HepG2 (cell line): ENCODE results near the gene IRF7. TPM values are rescaled to one million over a fixed set of nuclear protein-coding genes. Genes with fewer than 3 reads are reported as not detected.

ENCODE experiments used
- ATAC-seq: fragments of 200-7000 bp; cut with Tn5 transposase; 3 replicates; pipeline ENCODE4 v1.9.1; 2020; ENCODE audit warnings: mild to moderate bottlenecking, moderate library complexity
- BruUV-seq: library from RNA; stranded (reverse); fragments of 400-500 nt; replicated peaks from 2 replicates; lab custom pipeline; 2021; lab: Mats Ljungman, UMichigan
- CTCF ChIA-PET: fragments of 300-600 bp; formaldehyde crosslinking; extraction: SDS; loops from one replicate; lab custom pipeline; 2021; ENCODE audit warnings: low total read pairs, inconsistent platforms, low intra/inter-chr PET ratio; lab: Yijun Ruan, JAX
- POLR2A ChIA-PET: fragments of 350-600 bp; sonication (Branson Sonifier 250); formaldehyde crosslinking; loops from one replicate; lab custom pipeline; 2020; ENCODE audit warnings: antibody characterized with exemption, inconsistent platforms; lab: Yijun Ruan, JAX
- DNase-seq: peaks from one replicate; pipeline ENCODE4 v3.0.0-alpha.2; 2015; ENCODE audit warnings: low spot score
- FAIRE-seq: peaks from 3 replicates; lab custom pipeline; 2011; peaks lifted over from hg19 to GRCh38; lab: Jason Lieb, UNC
- H2AFZ ChIP-seq: one replicate; pipeline ENCODE4 v1.6.1; 2011; ENCODE audit warnings: low read length, inconsistent platforms
- H3K27ac ChIP-seq: fragments of 300-600 bp; 3 replicates; pipeline ENCODE4 v1.8.0; 2011; ENCODE audit warnings: mixed run types, mild to moderate bottlenecking, mixed read lengths, low read length, inconsistent platforms; ENCODE audit not compliant: insufficient read depth; ENCODE audit errors: extremely low read length
- H3K27me3 ChIP-seq, 2 experiments: fragments of 200-600 bp in 1 of 2; 2 replicates in 1 of 2; 3 replicates in 1 of 2; pipeline versions ENCODE4 v1.6.0 to v1.8.0; 2011; ENCODE audit warnings: low read length in 2 of 2, mild to moderate bottlenecking in 2 of 2, moderate library complexity in 2 of 2, inconsistent platforms in 1 of 2; ENCODE audit not compliant: insufficient read depth in 2 of 2, control insufficient read depth in 1 of 2
- H3K36me3 ChIP-seq, 2 experiments: fragments of 200-600 bp in 1 of 2; replicated peaks in 1 of 2; 2 replicates in 1 of 2; 3 replicates in 1 of 2; pipeline versions ENCODE4 v1.5.1 to v1.8.0; 2011; ENCODE audit warnings: low read length in 2 of 2, inconsistent platforms in 1 of 2; ENCODE audit not compliant: insufficient read depth in 2 of 2, control insufficient read depth in 1 of 2
- H3K4me1 ChIP-seq: 2 replicates; pipeline ENCODE4 v1.5.1; 2012; ENCODE audit warnings: low read length, inconsistent platforms; ENCODE audit not compliant: insufficient read depth
- H3K4me2 ChIP-seq: 2 replicates; pipeline ENCODE4 v1.6.0; 2011; ENCODE audit warnings: low read depth, low read length, inconsistent platforms
- H3K4me3 ChIP-seq, 3 experiments: fragments of 200-600 bp in 1 of 3; sonication (generic), shearing (Covaris generic) in 1 of 3; replicated peaks in 1 of 3; 2 replicates each; pipeline ENCODE4 v1.5.1; 2011 to 2016; ENCODE audit warnings: low read length in 3 of 3, inconsistent platforms in 2 of 3, low read depth in 2 of 3, mild to moderate bottlenecking in 2 of 3, control low read depth in 1 of 3, mixed read lengths in 1 of 3; ENCODE audit not compliant: insufficient read depth in 1 of 3
- H3K79me2 ChIP-seq: one replicate; pipeline ENCODE4 v1.6.1; 2011; ENCODE audit warnings: low read length, inconsistent platforms; ENCODE audit not compliant: insufficient read depth
- H3K9ac ChIP-seq: 2 replicates; pipeline ENCODE4 v1.6.0; 2011; ENCODE audit warnings: mild to moderate bottlenecking, low read depth, low read length, inconsistent platforms; ENCODE audit not compliant: insufficient read depth
- H3K9me3 ChIP-seq: 2 replicates; pipeline ENCODE4 v1.5.1; 2012; ENCODE audit warnings: mild to moderate bottlenecking, low read length
- H4K20me1 ChIP-seq: 2 replicates; pipeline ENCODE4 v1.6.0; 2011; ENCODE audit warnings: inconsistent platforms, mild to moderate bottlenecking, low read length, moderate library complexity; ENCODE audit not compliant: insufficient read depth
- AGO2 ChIP-seq: fragments of 200-400 bp; formaldehyde crosslinking; optimal IDR thresholded peaks from 2 replicates; pipeline ENCODE3; 2017; ENCODE audit warnings: mild to moderate bottlenecking, low read depth, low read length, moderate library complexity
- ARID5B ChIP-seq: IDR thresholded peaks from 2 replicates; pipeline ENCODE4 v1.4.0; 2020; ENCODE audit warnings: mild to moderate bottlenecking, missing genetic modification reagents
- KLF13 ChIP-seq: sonication (generic); formaldehyde crosslinking; IDR thresholded peaks from 2 replicates; pipeline ENCODE4 v1.4.0; 2020; ENCODE audit warnings: mild to moderate bottlenecking, missing genetic modification reagents
- THAP11 ChIP-seq: IDR thresholded peaks from 2 replicates; pipeline ENCODE4 v1.6.1; 2016; ENCODE audit warnings: missing biosample characterization, missing genetic modification reagents
- ZMYM3 ChIP-seq: sonication (generic); formaldehyde crosslinking; IDR thresholded peaks from 2 replicates; pipeline ENCODE4 v1.5.1; 2020; ENCODE audit warnings: mild to moderate bottlenecking, missing genetic modification reagents
- WGBS: methylation state at CpG from one replicate; pipeline ENCODE4 v1.1.6; 2017; ENCODE audit warnings: low lambda C conversion rate; 5-methylcytosine and 5-hydroxymethylcytosine counted together
- in situ Hi-C: cut with HindIII; loops from 2 replicates; pipeline ENCODE4 v1.10.0; 2017; ENCODE audit warnings: low pct_unique_long_range_greater_than_20kb; ENCODE audit not compliant: extremely low pct_ligation_motif_present
- intact Hi-C: fragments of 100-400 bp; cut with micrococcal nuclease; formaldehyde crosslinking; loops from one replicate; pipeline ENCODE4 v1.10.0; 2022; ENCODE audit not compliant: unreplicated experiment
- polyA plus RNA-seq, 8 experiments: library from polyadenylated mRNA; depleted of rRNA in 3 of 8; stranded (reverse) in 7 of 8; unstranded in 1 of 8; fragments of >200 nt; fragmentation: Illumina TruSeq in 4 of 8; extraction: Trizol in 4 of 8; gene quantifications; 2 replicates each; pipeline versions ENCODE4 v1.2.1 to v1.2.3, GENCODE V29; 2011 to 2016; ENCODE audit warnings: low read depth in 4 of 8, missing spikeins in 1 of 8, mixed read lengths in 1 of 8; ENCODE audit not compliant: insufficient read depth in 1 of 8
- total RNA-seq, 5 experiments: library from RNA; depleted of rRNA; stranded (reverse); fragments of >200 nt; fragmentation: Illumina TruSeq; extraction: Trizol; gene quantifications; 2 replicates each; pipeline ENCODE4 v1.2.3, GENCODE V29; 2016; ENCODE audit warnings: low read depth in 1 of 5

IRF7 gene
- total and polyA plus RNA-seq, 2 of the 13 experiments (the other 11 are each of a cell fraction or from before 2014, with no cell fraction given) = not detected

GRCh38 chr11:610146-610801, 5.5 kb downstream of the IRF7 start:
- ChIA-PET POLR2A (no interaction called here), CTCF (no interaction called here)
- BruUV-seq = no TSS peak
- intact Hi-C loops (loop anchor here (10.0 kb wide), 1 partner anchor 55 kb away; no protein-coding TSS in a partner anchor), in situ Hi-C loops (no loop called here)
- no peak for ATAC-seq
- no peak overlapping the region for H3K4me2 ChIP-seq
- H3K9ac ChIP-seq = no peak overlapping the region
- 98% methylated on average over 8 of the region's 18 CpGs for WGBS
- TF ChIP-seq ZMYM3 (CRISPR knock-in tag) (no peak), KLF13 (CRISPR knock-in tag) (no peak), ARID5B (no peak), AGO2 (peak; percentile 83), THAP11 (no peak)
- H3K4me1 ChIP-seq = no peaks in the 10 kb centered on the region
- H3K9me3 ChIP-seq = no peaks in the 10 kb centered on the region
- H4K20me1 ChIP-seq = peaks cover 3% of the 10 kb centered on the region; the same call in 1 of the 2 replicates
- no peak overlapping the region for H3K27ac ChIP-seq
- H3K36me3 ChIP-seq = peaks cover 47 to 82% of the 10 kb centered on the region in 2 experiments; a peak in 4 of 5 replicates
- no peaks in the 10 kb centered on the region for H3K79me2 ChIP-seq
- H3K4me3 ChIP-seq = no peak overlapping the region
- no peak for DNase-seq
- no peak for FAIRE-seq
- H3K27me3 ChIP-seq = no peaks in the 10 kb centered on the region
- no peak overlapping the region for H2AFZ ChIP-seq
